GM21786 (cell line): ENCODE measurements around the gene RAB20.
"Not testable (repeated sequence)": the region's sequence is repeated elsewhere in the genome, so short reads cannot be mapped to it uniquely, and the experiment has no call there.

ENCODE experiments used
- ATAC-seq: cut with Tn5 transposase; IDR thresholded peaks from one replicate; pipeline ENCODE4 v1.9.1; 2021; ENCODE audit not compliant: unreplicated experiment

The RAB20 gene

GRCh38 chr13:110511509-110512181 lies 49.9 kb downstream of the RAB20 start:
- ATAC-seq = no peak

- peak; percentile 74 for ATAC-seq
These were observed 51.3 kb downstream of the RAB20 start for GRCh38 chr13:110509971-110510786.

DNA sequence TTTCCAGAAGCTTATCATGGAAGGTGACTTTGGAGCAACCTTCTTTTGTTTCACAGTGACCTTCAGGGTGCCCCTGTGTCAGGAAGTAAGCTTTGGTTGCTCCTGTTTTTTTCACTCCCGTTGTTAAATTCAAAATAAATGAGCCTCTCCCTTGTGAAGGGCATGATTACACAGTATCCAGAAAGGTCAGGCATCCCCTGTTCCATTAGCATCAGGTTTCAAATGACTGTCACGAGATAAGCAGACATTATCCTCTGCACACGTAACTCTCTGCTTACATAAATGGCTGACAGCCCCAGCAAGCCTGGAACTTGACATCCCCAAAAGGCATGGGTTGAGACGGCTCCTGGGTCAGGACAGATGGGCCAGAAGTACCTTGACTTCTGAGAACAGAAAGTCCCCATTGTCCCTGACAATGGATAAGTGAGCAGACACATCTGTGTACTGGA lies 52.0 kb downstream of the RAB20 start:
- ATAC-seq = no peak

DNA sequence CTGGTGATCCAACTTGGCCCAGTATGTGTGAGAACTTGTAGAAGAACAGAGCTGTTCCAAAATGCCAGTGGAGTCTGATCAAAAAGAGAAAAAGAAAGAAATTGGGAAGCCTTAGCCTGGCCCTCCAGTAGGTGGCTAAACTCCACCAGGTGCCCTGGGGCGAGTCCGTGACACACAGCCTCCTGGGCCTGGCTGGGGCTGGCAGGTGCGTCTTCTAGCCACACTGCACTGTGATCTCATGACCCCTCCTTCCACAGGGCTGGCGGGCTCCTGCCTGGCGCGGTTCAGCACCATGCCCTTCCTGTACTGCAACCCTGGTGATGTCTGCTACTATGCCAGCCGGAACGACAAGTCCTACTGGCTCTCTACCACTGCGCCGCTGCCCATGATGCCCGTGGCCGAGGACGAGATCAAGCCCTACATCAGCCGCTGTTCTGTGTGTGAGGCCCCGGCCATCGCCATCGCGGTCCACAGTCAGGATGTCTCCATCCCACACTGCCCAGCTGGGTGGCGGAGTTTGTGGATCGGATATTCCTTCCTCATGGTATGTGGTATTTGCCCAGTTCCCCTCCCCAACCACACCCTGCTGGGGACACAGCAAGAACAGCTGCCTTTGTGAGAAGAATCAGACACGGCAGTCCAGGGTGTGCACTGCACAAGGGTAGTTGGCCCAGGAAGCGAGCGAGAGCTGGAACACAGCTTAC lies 53.7 kb downstream of the RAB20 start:
- no peak for ATAC-seq

DNA sequence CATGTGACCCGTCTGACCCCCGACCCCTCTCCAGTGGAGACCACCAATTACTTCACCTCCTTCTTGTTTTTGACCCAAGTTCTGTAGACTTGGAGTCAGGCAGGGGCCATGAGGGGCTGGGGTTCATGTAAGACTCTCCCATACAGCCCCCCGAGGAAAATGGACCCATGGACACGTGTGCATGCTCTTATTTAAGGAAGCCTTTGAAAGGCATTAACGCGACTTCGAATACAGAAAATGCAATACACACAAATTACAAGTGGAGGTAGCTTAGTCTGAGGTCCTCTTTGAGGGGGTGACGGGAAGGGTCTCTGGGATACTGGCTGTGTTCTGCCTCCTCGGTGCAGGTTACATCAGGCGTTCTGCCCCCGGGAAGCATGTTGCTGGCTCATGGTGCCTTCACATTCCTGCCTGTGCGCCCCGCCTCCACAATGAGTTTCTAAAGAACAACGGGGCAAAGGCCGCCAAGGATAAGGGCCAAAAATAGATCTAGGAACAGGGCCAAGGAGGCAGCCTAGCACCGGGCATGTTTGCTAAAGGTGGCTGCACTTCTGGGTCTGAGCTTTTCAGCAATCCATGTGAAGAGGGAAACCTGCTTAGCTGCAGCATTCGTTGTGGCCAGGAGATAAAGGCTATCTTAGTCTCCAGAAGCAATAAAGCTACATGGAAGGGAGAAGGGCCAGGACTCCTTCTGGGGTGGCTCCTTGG lies 54.5 kb downstream of the RAB20 start:
- no peak for ATAC-seq

DNA sequence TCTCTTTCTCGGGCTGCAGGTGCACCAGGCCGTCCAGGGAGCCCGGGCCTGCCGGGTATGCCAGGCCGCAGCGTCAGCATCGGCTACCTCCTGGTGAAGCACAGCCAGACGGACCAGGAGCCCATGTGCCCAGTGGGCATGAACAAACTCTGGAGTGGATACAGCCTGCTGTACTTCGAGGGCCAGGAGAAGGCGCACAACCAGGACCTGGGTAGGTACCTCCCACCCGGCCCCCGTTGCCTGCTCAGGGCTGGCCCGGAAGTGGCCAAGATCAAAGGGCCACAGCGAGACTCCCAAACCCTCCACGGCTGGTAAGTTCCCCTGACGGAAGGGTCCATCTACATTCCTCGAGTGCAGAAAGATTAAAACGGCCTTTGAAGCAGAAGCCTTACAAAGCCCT lies 55.1 kb downstream of the RAB20 start:
- ATAC-seq = no peak

GRCh38 chr13:110505594-110505993 lies 55.9 kb downstream of the RAB20 start:
- no peak for ATAC-seq

GRCh38 chr13:110503979-110504499 lies 57.5 kb downstream of the RAB20 start:
- no peak for ATAC-seq

DNA sequence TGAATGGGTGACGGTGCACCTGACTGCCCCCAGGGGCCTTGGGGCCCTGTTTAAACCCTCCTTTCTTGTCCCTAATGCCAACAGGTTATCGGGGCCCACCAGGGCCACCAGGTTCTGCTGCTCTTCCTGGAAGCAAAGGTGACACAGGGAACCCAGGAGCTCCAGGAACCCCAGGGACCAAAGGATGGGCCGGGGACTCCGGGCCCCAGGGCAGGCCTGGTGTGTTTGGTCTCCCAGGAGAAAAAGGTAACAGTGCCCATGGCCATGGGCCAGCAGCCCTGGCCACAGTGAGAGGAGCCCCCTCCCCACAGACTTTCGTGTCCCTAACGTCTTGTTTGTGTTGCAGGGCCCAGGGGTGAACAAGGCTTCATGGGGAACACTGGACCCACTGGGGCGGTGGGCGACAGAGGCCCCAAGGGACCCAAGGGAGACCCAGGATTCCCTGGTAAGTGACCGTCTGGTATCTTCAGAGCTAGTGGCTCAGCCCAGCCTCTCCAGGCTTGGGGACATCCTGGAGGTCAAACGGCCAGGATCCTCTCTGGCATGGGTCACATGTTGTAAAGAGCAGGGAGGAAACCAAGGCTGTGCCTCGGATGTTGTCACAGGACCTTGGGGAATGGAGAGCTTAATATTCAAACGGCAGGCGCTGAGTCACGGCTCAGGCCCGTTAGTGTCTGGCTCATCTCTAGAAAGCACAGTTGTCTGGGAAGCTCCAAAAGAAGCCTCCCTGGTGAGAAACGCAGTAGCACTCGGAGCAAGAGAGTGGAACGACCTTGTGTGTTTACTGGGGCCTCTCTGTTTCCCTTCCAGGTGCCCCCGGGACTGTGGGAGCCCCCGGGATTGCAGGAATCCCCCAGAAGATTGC lies 58.3 kb downstream of the RAB20 start:
- ATAC-seq = no peak

DNA sequence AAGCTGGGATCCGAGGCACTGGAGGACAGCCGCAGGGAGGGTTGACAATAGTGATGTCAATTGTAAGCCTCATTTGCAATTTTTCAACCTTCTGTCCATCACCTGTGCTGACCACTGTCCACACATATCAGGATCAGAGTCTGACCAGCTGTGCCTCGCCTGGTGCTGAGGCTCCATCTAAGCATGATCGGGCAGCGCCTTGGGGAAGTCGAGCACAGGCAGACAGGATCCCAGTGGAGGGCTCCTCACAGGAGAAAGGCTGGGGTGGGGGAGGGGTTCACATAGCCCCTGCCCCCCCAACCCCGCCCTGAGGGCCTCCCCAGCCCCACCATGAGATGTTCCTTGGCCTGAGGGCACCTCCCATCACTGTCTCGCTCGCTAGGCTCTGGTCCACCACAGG lies 60.3 kb downstream of the RAB20 start:
- ATAC-seq = no peak

GRCh38 chr13:110500341-110500740 lies 61.2 kb downstream of the RAB20 start:
- ATAC-seq = no peak

DNA sequence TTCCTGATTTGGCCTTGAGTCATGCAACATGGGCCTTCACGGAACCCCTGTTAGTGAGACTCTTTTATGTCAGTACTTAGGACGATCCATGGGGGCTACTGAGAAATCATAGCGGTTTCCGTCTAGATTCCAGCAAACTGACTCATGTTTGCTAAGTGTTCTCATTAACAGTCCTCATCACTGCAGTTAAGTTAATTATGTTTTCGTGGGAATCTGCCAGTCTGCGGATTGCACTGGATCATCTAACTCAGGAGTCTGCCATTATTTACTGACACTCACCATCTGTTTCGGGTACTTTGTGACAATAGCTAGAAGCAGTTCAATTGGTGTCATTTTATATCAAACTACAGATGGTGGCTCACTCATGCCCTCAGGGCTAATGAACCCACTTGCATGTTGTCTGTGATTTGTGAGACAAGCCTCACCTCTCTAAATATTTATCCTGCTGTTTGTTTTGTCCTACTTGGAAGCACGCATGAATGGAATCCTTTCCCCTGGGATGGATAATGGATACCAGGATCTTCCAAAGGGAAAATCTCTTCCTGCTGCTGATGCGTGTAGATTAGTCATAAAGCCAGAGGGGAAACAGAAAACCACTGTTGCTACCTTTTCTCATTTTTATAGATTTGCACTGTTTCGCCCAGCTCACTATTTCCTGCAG lies 61.8 kb downstream of the RAB20 start:
- ATAC-seq = no peak

DNA sequence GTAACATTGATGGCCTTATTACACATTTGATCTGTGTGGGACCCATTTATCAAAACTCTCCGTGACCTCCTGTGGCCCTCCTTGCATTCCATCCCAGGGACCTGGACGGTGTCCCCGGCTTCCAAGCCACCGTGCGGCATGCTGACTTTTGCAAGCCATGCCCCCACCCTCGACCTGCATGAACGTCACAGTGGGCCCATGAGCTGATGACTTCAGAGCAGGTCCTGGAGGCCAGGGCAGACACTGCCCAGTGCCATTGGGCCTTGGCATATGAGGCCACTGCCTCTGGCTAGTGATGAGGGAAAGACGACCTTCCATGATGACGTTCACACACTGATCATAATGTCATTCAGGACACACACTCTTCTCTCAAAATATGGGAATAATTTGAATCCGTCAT lies 62.8 kb downstream of the RAB20 start:
- no peak for ATAC-seq

DNA sequence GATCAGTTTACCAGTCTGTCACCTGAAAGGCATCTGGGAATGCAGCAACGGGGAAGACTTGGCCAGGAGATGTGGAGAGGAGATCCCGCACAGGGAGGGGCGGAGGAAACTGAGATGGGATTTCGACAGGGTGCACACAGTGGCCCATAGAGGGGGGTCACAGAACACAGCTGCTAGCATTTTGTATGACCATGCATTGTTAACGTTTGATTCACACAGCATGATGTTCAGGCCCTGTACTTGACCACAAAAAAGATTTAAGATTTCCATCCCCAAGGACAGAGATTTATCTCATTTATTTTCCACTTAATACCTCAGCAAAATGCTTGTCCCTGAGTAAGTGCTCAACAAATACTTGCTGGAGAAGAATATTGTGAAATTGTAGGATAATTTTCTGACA lies 63.2 kb downstream of the RAB20 start:
- no peak for ATAC-seq

GRCh38 chr13:110497896-110498295 lies 63.6 kb downstream of the RAB20 start:
- ATAC-seq = not testable (repeated sequence)

- no peak for ATAC-seq
These were observed 64.5 kb downstream of the RAB20 start for GRCh38 chr13:110497003-110497402.

DNA sequence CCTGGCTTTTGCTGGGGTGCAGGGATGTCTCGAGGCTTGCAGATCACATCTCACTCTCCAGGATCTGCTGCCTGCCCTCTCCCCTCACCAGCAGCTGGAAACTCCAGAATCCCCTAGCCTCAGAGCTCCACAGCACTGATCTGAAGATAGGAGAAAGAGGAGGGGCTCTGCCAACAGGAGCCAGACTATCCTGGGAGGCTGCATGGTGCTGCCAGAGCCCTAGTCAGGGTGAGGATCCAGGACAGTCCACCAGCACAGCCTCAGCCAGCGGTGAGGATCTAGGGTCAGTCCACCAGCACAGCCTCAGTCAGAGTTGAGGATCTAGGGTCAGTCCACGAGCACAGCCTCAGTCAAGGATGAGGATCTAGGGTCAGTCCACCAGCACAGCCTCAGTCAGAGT lies 65.2 kb downstream of the RAB20 start:
- no peak for ATAC-seq

- ATAC-seq = no peak
These were observed 65.6 kb downstream of the RAB20 start for GRCh38 chr13:110495881-110496280.

DNA sequence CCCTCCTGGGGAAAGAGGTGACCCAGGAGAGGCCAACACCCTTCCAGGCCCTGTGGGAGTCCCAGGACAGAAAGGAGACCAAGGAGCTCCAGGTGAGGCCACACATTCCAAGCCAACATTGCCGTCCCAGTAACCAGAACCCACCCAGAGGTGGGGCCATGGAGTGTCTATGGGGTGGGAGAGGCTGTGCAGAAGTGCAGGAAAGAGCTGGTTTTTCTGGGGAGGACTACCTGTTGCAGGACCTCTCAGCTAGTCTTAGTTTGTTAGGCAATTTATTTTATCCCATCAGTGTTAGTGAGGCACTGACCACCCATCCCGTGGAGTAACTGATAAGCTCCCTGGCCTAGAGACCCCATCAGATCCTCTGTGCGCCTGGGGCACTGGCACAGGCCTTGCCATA lies 66.1 kb downstream of the RAB20 start:
- no peak for ATAC-seq

DNA sequence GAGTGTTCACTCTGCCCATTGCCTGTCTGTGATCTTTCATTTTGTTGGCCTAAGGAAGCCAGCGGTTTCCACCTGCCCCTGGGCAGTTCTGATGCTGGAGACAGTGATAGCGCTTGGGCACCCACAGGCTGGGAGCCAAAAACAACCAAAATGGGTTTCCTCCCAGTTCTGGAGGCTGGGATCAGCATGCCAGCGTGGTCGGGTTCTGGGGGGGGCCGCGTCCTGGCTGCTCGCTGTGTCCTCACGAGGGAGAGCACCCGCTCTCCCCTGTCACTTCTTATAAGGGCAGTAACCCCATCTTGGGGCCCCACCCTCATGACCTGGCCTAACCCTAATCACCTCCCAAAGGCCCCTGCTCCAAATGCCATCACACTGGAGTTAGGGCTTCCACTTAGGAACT lies 67.9 kb downstream of the RAB20 start:
- ATAC-seq = no peak
